H9 (cell line): ENCODE data around the gene ERICH6. TPM values are rescaled to one million over a fixed set of nuclear protein-coding genes. Genes with fewer than 3 reads are reported as not detected.
A peak's percentile ranks its signal among the peaks of the same experiment; 100 is the strongest.

Source experiments
- DNase-seq: peaks from one replicate; pipeline ENCODE4 v3.0.0-alpha.2; 2017
- H2AFZ ChIP-seq: one replicate; pipeline ENCODE4 v1.6.1; 2013; ENCODE audit warnings: mild to moderate bottlenecking, low read length, control low read depth, moderate library complexity
- H2AK5ac ChIP-seq: 2 replicates; pipeline ENCODE4 v1.6.1; 2013; ENCODE audit warnings: low read length, control low read depth, mixed read lengths; ENCODE audit not compliant: insufficient read length
- H2BK120ac ChIP-seq: one replicate; pipeline ENCODE4 v1.6.1; 2013; ENCODE audit warnings: low read depth, mild to moderate bottlenecking, low read length, control low read depth, inconsistent platforms; ENCODE audit not compliant: poor library complexity, severe bottlenecking
- H2BK12ac ChIP-seq: 2 replicates; pipeline ENCODE4 v1.6.1; 2013; ENCODE audit warnings: low read length, control low read depth, mixed read lengths, low read depth; ENCODE audit not compliant: insufficient read length
- H2BK15ac ChIP-seq: 2 replicates; pipeline ENCODE4 v1.6.1; 2013; ENCODE audit warnings: low read depth, low read length, control low read depth
- H2BK20ac ChIP-seq: one replicate; pipeline ENCODE4 v1.6.1; 2013; ENCODE audit warnings: low read depth, mild to moderate bottlenecking, low read length, control low read depth, inconsistent platforms; ENCODE audit not compliant: poor library complexity, severe bottlenecking
- H2BK5ac ChIP-seq: 2 replicates; pipeline ENCODE4 v1.6.1; 2013; ENCODE audit warnings: low read length, control low read depth, mixed read lengths; ENCODE audit not compliant: insufficient read length
- H3K14ac ChIP-seq: 2 replicates; pipeline ENCODE4 v1.6.1; 2013; ENCODE audit warnings: low read length, control low read depth; ENCODE audit not compliant: insufficient read depth
- H3K18ac ChIP-seq: 2 replicates; pipeline ENCODE4 v1.6.1; 2013; ENCODE audit warnings: low read depth, mild to moderate bottlenecking, mixed read lengths, low read length, control low read depth; ENCODE audit not compliant: insufficient read length
- H3K23ac ChIP-seq: 2 replicates; pipeline ENCODE4 v1.6.1; 2013; ENCODE audit warnings: low read length, control low read depth, mixed read lengths, low read depth; ENCODE audit not compliant: insufficient read length
- H3K23me2 ChIP-seq: 2 replicates; pipeline ENCODE4 v1.6.1; 2013; ENCODE audit warnings: low read depth, mild to moderate bottlenecking, mixed read lengths, low read length, control low read depth; ENCODE audit not compliant: insufficient read length, poor library complexity, severe bottlenecking
- H3K27ac ChIP-seq: 2 replicates; pipeline ENCODE4 v1.5.1; 2013; ENCODE audit warnings: low read length, control low read depth, mixed read lengths, low read depth; ENCODE audit not compliant: insufficient read length
- H3K27me3 ChIP-seq: 2 replicates; pipeline ENCODE4 v1.6.1; 2013; ENCODE audit warnings: low read length, control low read depth, inconsistent platforms; ENCODE audit not compliant: insufficient read depth
- H3K4ac ChIP-seq: 2 replicates; pipeline ENCODE4 v1.6.1; 2013; ENCODE audit warnings: low read depth, mild to moderate bottlenecking, control low read depth, inconsistent platforms, low read length, moderate library complexity
- H3K4me1 ChIP-seq: 2 replicates; pipeline ENCODE4 v1.6.1; 2013; ENCODE audit warnings: low read length, control low read depth, inconsistent platforms; ENCODE audit not compliant: insufficient read depth
- H3K4me2 ChIP-seq: 2 replicates; pipeline ENCODE4 v1.6.1; 2013; ENCODE audit warnings: low read length, control low read depth, mixed read lengths; ENCODE audit not compliant: insufficient read length, insufficient read depth
- H3K56ac ChIP-seq: 2 replicates; pipeline ENCODE4 v1.6.1; 2013; ENCODE audit warnings: low read depth, mild to moderate bottlenecking, mixed read lengths, low read length, control low read depth; ENCODE audit not compliant: insufficient read length
- H3K79me1 ChIP-seq: 2 replicates; pipeline ENCODE4 v1.6.1; 2013; ENCODE audit warnings: low read depth, mild to moderate bottlenecking, moderate library complexity, low read length, control low read depth, inconsistent platforms; ENCODE audit not compliant: insufficient read depth, poor library complexity, severe bottlenecking
- H3K79me2 ChIP-seq: 2 replicates; pipeline ENCODE4 v1.6.1; 2013; ENCODE audit warnings: low read length, control low read depth, inconsistent platforms; ENCODE audit not compliant: insufficient read depth
- H3K9ac ChIP-seq: 2 replicates; pipeline ENCODE4 v1.6.1; 2013; ENCODE audit warnings: low read length, control low read depth, mixed read lengths; ENCODE audit not compliant: insufficient read length; ENCODE audit errors: extremely low read depth
- H3K9me3 ChIP-seq: one replicate; pipeline ENCODE4 v1.6.1; 2013; ENCODE audit warnings: low read depth, low read length, inconsistent platforms; ENCODE audit not compliant: control insufficient read depth
- H3T11ph ChIP-seq: one replicate; pipeline ENCODE4 v1.6.1; 2013; ENCODE audit warnings: mild to moderate bottlenecking, low read length, control low read depth, inconsistent platforms
- H4K20me1 ChIP-seq: one replicate; pipeline ENCODE4 v1.6.1; 2013; ENCODE audit not compliant: control insufficient read depth, insufficient read length, insufficient read depth
- H4K5ac ChIP-seq: 2 replicates; pipeline ENCODE4 v1.6.1; 2013; ENCODE audit warnings: low read depth, mild to moderate bottlenecking, mixed read lengths, low read length, control low read depth; ENCODE audit not compliant: insufficient read length
- H4K8ac ChIP-seq: replicated peaks from 2 replicates; pipeline ENCODE4 v1.6.1; 2013; ENCODE audit warnings: low read length, control low read depth, mixed read lengths, low read depth; ENCODE audit not compliant: insufficient read length
- H4K91ac ChIP-seq: 2 replicates; pipeline ENCODE4 v1.6.1; 2013; ENCODE audit warnings: low read depth, mild to moderate bottlenecking, moderate library complexity, mixed read lengths, low read length, control low read depth; ENCODE audit not compliant: insufficient read length
- H3K27ac Mint-ChIP-seq, 3 experiments: 2 replicates in 2 of 3; 3 replicates in 1 of 3; pipeline ENCODE4 v1.8.0; 2020 to 2021; ENCODE audit warnings: mixed read lengths in 3 of 3, mild to moderate bottlenecking in 1 of 3, moderate library complexity in 1 of 3
- H3K27me3 Mint-ChIP-seq: 2 replicates; pipeline ENCODE4 v1.8.0; 2021; ENCODE audit warnings: low read depth, mild to moderate bottlenecking, moderate library complexity, mixed read lengths
- H3K36me3 Mint-ChIP-seq, 3 experiments: 2 replicates in 2 of 3; 3 replicates in 1 of 3; pipeline ENCODE4 v1.8.0; 2020 to 2021; ENCODE audit warnings: low read depth in 3 of 3, mixed read lengths in 3 of 3; ENCODE audit not compliant: insufficient read depth in 1 of 3
- H3K4me1 Mint-ChIP-seq, 2 experiments: 2 replicates each; pipeline ENCODE4 v1.8.0; 2020; ENCODE audit warnings: mixed read lengths in 2 of 2
- H3K4me3 Mint-ChIP-seq, 2 experiments: 2 replicates in 1 of 2; 3 replicates in 1 of 2; pipeline ENCODE4 v1.8.0; 2020 to 2021; ENCODE audit warnings: mild to moderate bottlenecking in 2 of 2, mixed read lengths in 2 of 2, moderate library complexity in 1 of 2
- H3K9me3 Mint-ChIP-seq, 2 experiments: 2 replicates in 1 of 2; 3 replicates in 1 of 2; pipeline ENCODE4 v1.8.0; 2020; ENCODE audit warnings: mild to moderate bottlenecking in 2 of 2, mixed read lengths in 2 of 2, moderate library complexity in 1 of 2
- WGBS: extraction: QIAGEN DNeasy Blood & Tissue Kit; methylation state at CpG from one replicate; pipeline ENCODE4 v1.1.7; 2013; ENCODE audit warnings: missing lambda C conversion rate, low lambda C conversion rate, mixed read lengths; ENCODE audit not compliant: insufficient read length; ENCODE audit errors: extremely low coverage; 5-methylcytosine and 5-hydroxymethylcytosine counted together
- total RNA-seq: library from RNA; stranded (reverse); gene quantifications from 2 replicates; pipeline ENCODE4 v1.2.1, GENCODE V29; 2021
- TF ChIP-seq, protein P1 (sequence below): fragments of 200-600 bp; sonication (generic); conservative IDR thresholded peaks from 3 replicates; pipeline ENCODE4 v1.8.0; 2021; ENCODE audit warnings: antibody characterized with exemption, mild to moderate bottlenecking

ERICH6 gene
- total RNA-seq, 1 experiment from 2014 or later, result not detected

DNA sequence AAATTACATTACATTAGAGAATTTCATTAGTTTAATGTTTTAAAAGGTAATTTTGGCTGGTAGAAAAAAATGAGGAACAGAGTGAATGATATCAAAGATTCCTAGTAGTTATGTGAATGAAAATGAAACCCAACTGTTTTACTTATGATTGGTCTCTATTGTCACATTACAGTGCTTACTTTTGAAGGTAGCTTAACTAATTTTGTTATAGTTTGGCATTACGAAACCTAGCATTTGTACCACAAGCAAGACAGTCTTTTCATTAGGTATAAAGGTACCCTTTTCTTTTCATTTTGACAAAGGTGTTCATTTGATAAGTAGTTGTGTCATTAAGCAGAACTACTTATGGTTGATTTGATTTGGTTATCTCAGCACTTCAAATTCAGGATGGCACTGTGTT is 93.7 kb downstream of the ERICH6 start:
- Mint-ChIP-seq H3K36me3 (peaks cover 31 to 48% (median 41%) of the 10 kb centered on the region in 3 experiments), H3K27ac (peak overlapping the region in 1 of 3 experiments; percentile 29; a peak in 1 of 7 replicates), H3K4me1 (peaks cover 24 to 39% of the 10 kb centered on the region in 2 experiments), H3K9me3 (peaks cover 4 to 10% of the 10 kb centered on the region in 2 experiments), H3K27me3 (no peaks in the 10 kb centered on the region), H3K4me3 (no peak overlapping the region)
- H2AK5ac ChIP-seq, result no peak overlapping the region
- H3K79me2 ChIP-seq, result peaks cover 28% of the 10 kb centered on the region
- H3K4ac ChIP-seq, result no peak overlapping the region
- no peak overlapping the region for H3K56ac ChIP-seq
- H2BK120ac ChIP-seq, result no peak overlapping the region
- H3K23me2 ChIP-seq, result no peaks in the 10 kb centered on the region
- H2AFZ ChIP-seq, result no peak overlapping the region
- no peak overlapping the region for H3K18ac ChIP-seq
- H3K27me3 ChIP-seq, result no peaks in the 10 kb centered on the region
- H2BK5ac ChIP-seq, result no peak overlapping the region
- H3K23ac ChIP-seq, result no peak overlapping the region
- no peak overlapping the region for H3K4me2 ChIP-seq
- H2BK20ac ChIP-seq, result no peak overlapping the region
- TF ChIP-seq, protein P1, sequence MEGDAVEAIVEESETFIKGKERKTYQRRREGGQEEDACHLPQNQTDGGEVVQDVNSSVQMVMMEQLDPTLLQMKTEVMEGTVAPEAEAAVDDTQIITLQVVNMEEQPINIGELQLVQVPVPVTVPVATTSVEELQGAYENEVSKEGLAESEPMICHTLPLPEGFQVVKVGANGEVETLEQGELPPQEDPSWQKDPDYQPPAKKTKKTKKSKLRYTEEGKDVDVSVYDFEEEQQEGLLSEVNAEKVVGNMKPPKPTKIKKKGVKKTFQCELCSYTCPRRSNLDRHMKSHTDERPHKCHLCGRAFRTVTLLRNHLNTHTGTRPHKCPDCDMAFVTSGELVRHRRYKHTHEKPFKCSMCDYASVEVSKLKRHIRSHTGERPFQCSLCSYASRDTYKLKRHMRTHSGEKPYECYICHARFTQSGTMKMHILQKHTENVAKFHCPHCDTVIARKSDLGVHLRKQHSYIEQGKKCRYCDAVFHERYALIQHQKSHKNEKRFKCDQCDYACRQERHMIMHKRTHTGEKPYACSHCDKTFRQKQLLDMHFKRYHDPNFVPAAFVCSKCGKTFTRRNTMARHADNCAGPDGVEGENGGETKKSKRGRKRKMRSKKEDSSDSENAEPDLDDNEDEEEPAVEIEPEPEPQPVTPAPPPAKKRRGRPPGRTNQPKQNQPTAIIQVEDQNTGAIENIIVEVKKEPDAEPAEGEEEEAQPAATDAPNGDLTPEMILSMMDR, result no peak
- DNase-seq, result no peak
- H4K5ac ChIP-seq, result no peak overlapping the region
- H3K4me1 ChIP-seq, result peaks cover 5% of the 10 kb centered on the region; the same call in 1 of the 2 replicates
- no peaks in the 10 kb centered on the region for H3K9me3 ChIP-seq
- H4K8ac ChIP-seq, result no peak overlapping the region
- no peak overlapping the region for H3K27ac ChIP-seq
- H3K14ac ChIP-seq, result no peak overlapping the region
- H3K79me1 ChIP-seq, result peaks cover 2% of the 10 kb centered on the region
- no peak overlapping the region for H2BK12ac ChIP-seq
- H3T11ph ChIP-seq, result no peak overlapping the region
- no peak overlapping the region for H4K91ac ChIP-seq
- H2BK15ac ChIP-seq, result no peak overlapping the region
- no CpG with 5 or more reads among the region's 1 CpG for WGBS
- no peak overlapping the region for H3K9ac ChIP-seq
- H4K20me1 ChIP-seq, result no peaks in the 10 kb centered on the region

Other genes starting within 250 kb of the ERICH6 start
- 78.5 and 84.8 TPM in 2 replicates for gene SERP1, start 157.4 kb downstream of the ERICH6 start, total RNA-seq
- gene EIF2A, start 157.1 kb downstream of the ERICH6 start, total RNA-seq, result 73.9 and 74.1 TPM in 2 replicates
- 73.8 and 79.1 TPM in 2 replicates for gene SELENOT, start 100.6 kb downstream of the ERICH6 start, total RNA-seq
- 17.4 and 18.6 TPM in 2 replicates for gene SIAH2, start 59.2 kb upstream of the ERICH6 start, total RNA-seq
- gene MINDY4B, start 201.5 kb upstream of the ERICH6 start, total RNA-seq, result not detected in 2 replicates